Activated naive CD4-positive, alpha-beta T cell treated with anti-CD3 and anti-CD28 coated beads for 36 hours (primary cell): Measurements from ENCODE around the gene NXPH1. TPM values are rescaled to one million over a fixed set of nuclear protein-coding genes. Genes with fewer than 3 reads are reported as not detected.

Experiments
- CTCF ChIA-PET: fragments of 350-600 bp; sonication (Branson Sonifier 250); formaldehyde crosslinking; loops from one replicate; lab custom pipeline; 2021; ENCODE audit warnings: antibody characterized with exemption; lab: Charles Lee
- DNase-seq: peaks from one replicate; pipeline ENCODE4 v3.0.0-alpha.2; 2020
- H3K27ac Mint-ChIP-seq: one replicate; pipeline ENCODE4 v1.8.0; 2021; ENCODE audit warnings: mild to moderate bottlenecking, mixed read lengths
- H3K27me3 Mint-ChIP-seq: one replicate; pipeline ENCODE4 v1.8.0; 2021; ENCODE audit warnings: low read depth, mixed read lengths
- H3K36me3 Mint-ChIP-seq: one replicate; pipeline ENCODE4 v1.8.0; 2021; ENCODE audit warnings: low read depth, mixed read lengths
- H3K4me1 Mint-ChIP-seq: one replicate; pipeline ENCODE4 v1.8.0; 2021; ENCODE audit warnings: low read depth, mixed read lengths
- H3K4me3 Mint-ChIP-seq: one replicate; pipeline ENCODE4 v1.8.0; 2021; ENCODE audit warnings: mild to moderate bottlenecking, moderate library complexity, mixed read lengths
- H3K9me3 Mint-ChIP-seq: one replicate; pipeline ENCODE4 v1.8.0; 2021; ENCODE audit warnings: mixed read lengths
- intact Hi-C: fragments of 100-400 bp; cut with micrococcal nuclease; formaldehyde crosslinking; loops from one replicate; pipeline ENCODE4 v1.15.1; 2023
- total RNA-seq, 2 experiments: library from RNA; stranded (reverse); gene quantifications; one replicate each; pipeline ENCODE4 v1.2.3, GENCODE V29; 2021

NXPH1 gene
- total RNA-seq, 2 experiments from 2014 or later = not detected

- no peak for DNase-seq
- Mint-ChIP-seq H3K27me3 (peaks cover 2% of the 10 kb centered on the region), H3K4me3 (no peak overlapping the region), H3K9me3 (peaks cover 9% of the 10 kb centered on the region), H3K4me1 (no peaks in the 10 kb centered on the region), H3K27ac (no peak overlapping the region), H3K36me3 (no peaks in the 10 kb centered on the region)
- intact Hi-C loops = loop anchor here (10.0 kb wide), 1 partner anchor 64 kb away; no protein-coding TSS in a partner anchor
- CTCF ChIA-PET = no interaction called here
Observed at GRCh38 chr7:8528311-8528710, 94.9 kb downstream of the NXPH1 start.

DNA sequence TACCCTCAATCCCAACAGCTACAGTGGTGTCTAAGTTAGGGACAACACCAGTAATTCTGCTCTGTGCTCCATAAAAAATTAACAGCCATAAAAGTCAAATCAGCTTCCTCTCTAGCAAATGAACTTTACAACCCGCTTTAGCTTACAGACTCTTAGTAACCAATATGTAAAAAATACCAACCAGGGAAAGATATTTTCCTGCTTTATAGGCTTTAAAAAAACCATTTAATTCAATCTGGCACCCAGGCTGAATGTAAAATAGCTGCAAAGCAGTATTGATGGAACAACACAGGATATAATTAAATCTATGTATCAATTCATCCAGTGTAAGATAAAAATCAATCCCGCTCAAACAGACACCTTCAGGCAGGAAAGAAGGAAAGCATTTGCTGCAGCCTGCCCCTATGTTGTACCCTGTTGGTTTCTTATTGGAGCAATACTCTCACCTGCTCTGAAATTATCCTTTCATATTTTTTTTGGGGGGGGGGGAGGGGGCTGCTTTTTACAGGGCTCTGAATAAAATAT lies 98.6 kb downstream of the NXPH1 start:
- Mint-ChIP-seq H3K27me3 (no peaks in the 10 kb centered on the region), H3K36me3 (no peaks in the 10 kb centered on the region), H3K4me1 (no peaks in the 10 kb centered on the region), H3K4me3 (no peak overlapping the region), H3K27ac (no peak overlapping the region), H3K9me3 (no peaks in the 10 kb centered on the region)
- DNase-seq = no peak
- intact Hi-C loops = loop anchor here (10.0 kb wide), 1 partner anchor 127 kb away; no protein-coding TSS in a partner anchor
- CTCF ChIA-PET = no interaction called here

DNA sequence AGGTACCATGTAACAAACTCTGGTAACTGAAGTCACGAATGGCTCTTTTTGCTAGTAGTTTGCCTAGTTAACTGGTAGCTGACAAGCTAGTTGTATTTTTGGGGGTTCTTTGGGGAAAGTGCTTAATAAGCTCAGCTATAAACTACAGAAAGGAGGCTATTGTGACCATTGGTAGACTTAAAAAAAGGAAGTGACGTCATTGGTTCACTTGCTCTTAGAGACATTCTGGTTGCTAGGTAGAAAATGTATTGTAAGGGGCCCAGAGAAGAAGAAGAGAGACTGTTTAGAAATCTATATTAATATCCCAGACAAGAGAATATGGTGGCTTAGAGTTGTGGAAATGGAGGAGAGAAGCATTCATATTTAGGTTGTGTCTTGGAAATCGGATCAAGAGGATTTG lies 103.0 kb downstream of the NXPH1 start:
- no peak for DNase-seq
- Mint-ChIP-seq H3K4me3 (no peak overlapping the region), H3K9me3 (no peaks in the 10 kb centered on the region), H3K27me3 (no peaks in the 10 kb centered on the region), H3K36me3 (no peaks in the 10 kb centered on the region), H3K4me1 (no peaks in the 10 kb centered on the region), H3K27ac (no peak overlapping the region)
- CTCF ChIA-PET = no interaction called here
- intact Hi-C loops = loop anchor here (10.0 kb wide), 1 partner anchor 132 kb away; no protein-coding TSS in a partner anchor

GRCh38 chr7:8549046-8549445 lies 115.6 kb downstream of the NXPH1 start:
- intact Hi-C loops = no loop called here
- Mint-ChIP-seq H3K36me3 (no peaks in the 10 kb centered on the region), H3K4me1 (no peaks in the 10 kb centered on the region)

DNA sequence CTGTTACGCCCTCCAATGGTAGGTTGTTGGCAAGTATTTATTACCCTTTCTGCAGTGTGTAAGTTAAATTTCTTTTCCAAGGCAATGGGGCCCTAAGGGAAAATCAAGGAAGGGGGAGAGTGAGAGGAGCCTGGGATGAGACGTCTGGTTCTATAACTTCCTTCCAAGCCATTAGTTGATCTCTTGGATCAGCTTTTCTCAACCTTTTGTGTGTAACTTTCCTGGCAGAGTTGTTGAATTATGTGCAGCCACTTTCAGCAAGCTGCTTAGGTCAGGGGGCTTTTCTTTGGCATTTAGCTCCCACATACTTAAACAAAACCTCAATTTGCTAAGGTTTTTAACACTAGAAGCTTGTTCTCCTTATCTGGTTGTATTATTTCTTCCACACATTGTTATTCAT lies 127.1 kb downstream of the NXPH1 start:
- CTCF ChIA-PET = no interaction called here
- Mint-ChIP-seq H3K27me3 (no peaks in the 10 kb centered on the region), H3K9me3 (no peaks in the 10 kb centered on the region), H3K36me3 (no peaks in the 10 kb centered on the region), H3K4me1 (no peaks in the 10 kb centered on the region), H3K27ac (no peak overlapping the region), H3K4me3 (no peak overlapping the region)
- intact Hi-C loops = no loop called here
- DNase-seq = no peak

More at GRCh38 chr7:8549046-8549445, 115.6 kb downstream of the NXPH1 start:
- DNase-seq = no peak
- CTCF ChIA-PET = no interaction called here
- Mint-ChIP-seq H3K9me3 (no peaks in the 10 kb centered on the region), H3K27me3 (no peaks in the 10 kb centered on the region), H3K27ac (no peak overlapping the region), H3K4me3 (no peak overlapping the region)

DNA sequence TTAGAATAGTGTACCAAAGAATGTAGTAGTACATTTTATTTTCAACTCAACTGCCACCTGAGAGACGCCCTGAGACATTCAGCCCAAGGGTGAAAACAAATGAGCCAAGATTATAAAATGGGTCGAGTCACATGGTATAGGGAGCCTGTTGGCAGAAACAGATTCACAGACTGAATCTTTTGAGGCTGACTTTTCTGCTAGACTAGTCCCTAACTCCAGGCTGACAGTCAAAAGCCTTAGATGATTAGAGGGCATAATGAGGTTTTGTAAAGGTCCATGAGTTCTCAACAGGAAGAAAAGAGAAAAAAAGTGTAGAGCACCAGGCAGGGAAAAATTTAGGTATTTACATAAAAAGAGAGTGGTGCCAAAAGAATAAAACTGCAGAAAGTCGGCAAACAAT lies 128.0 kb downstream of the NXPH1 start:
- Mint-ChIP-seq H3K4me3 (no peak overlapping the region), H3K27me3 (no peaks in the 10 kb centered on the region), H3K27ac (no peak overlapping the region), H3K36me3 (no peaks in the 10 kb centered on the region), H3K4me1 (no peaks in the 10 kb centered on the region), H3K9me3 (no peaks in the 10 kb centered on the region)
- CTCF ChIA-PET = no interaction called here
- intact Hi-C loops = no loop called here
- no peak for DNase-seq

DNA sequence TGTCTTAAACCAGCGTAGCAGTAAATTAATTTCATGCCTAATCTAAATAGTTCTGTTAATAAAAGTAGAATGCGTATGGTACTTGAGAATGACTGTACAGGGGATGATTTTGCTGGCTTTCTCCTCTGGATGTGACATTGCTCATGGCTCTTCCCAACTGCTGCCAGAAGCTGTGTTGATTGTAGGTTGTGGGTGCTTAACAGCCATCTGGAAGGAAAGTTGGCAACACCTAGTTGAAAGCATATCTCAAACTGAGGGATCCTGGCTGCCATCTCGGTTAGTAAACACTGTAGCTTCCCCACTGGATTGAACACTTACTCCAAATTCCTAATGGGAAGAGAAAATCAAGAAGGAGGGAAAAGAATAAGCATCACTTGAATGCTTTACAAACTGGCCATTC lies 130.9 kb downstream of the NXPH1 start:
- no peak for DNase-seq
- intact Hi-C loops = no loop called here
- no peaks in the 10 kb centered on the region for H3K9me3 Mint-ChIP-seq
- H3K27ac Mint-ChIP-seq = no peak overlapping the region
- H3K4me3 Mint-ChIP-seq = no peak overlapping the region
- H3K4me1 Mint-ChIP-seq = no peaks in the 10 kb centered on the region
- no peaks in the 10 kb centered on the region for H3K27me3 Mint-ChIP-seq
- CTCF ChIA-PET = no interaction called here
- no peaks in the 10 kb centered on the region for H3K36me3 Mint-ChIP-seq

GRCh38 chr7:8566016-8566415 lies 132.6 kb downstream of the NXPH1 start:
- CTCF ChIA-PET = no interaction called here
- Mint-ChIP-seq H3K27ac (no peak overlapping the region), H3K36me3 (no peaks in the 10 kb centered on the region), H3K27me3 (no peaks in the 10 kb centered on the region), H3K9me3 (no peaks in the 10 kb centered on the region), H3K4me1 (no peaks in the 10 kb centered on the region), H3K4me3 (no peak overlapping the region)
- intact Hi-C loops = no loop called here
- DNase-seq = no peak

DNA sequence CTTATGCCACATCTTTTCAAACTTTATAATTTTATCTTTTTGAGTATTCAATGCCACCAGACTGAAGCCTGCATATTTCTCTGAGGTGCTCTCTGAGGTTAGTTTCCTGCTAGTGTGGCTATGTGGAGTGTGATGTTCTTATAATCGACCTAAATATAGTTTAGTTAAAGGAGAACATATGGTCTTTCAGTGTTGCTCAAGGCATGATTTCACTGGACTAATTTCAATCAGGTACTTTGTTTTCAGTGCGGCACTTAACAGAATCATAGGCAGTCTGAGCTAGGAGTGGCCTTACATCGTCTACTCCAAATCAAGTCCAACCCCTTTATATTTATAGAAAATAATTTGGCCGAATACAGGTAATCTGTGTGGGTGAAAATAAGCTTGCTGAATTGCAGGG lies 134.2 kb downstream of the NXPH1 start:
- DNase-seq = no peak
- no peaks in the 10 kb centered on the region for H3K36me3 Mint-ChIP-seq

DNA sequence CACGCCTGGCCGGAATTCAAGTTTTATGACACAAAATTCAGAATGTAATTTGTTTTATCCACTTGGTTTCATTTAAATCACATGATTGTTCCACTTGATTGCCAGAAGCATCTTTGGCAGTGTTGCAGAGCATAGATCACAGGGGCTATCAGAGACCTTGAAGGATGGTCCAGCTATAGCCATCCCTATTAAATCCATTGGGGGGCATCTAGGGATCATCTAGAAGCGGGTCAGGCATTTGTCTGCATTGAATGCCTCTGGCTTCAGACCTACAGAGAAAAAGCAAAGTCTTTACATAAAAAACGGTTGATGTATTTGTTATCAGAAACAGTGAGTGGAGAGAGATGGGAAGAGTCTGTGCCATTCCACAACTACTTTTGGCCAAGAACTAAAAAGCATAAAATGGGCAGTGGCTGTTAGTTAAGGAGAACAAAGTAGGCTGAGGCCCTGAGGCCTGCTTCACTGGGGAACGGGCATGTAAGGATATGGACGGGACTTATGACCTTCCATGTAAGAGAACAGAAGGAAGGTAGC lies 146.3 kb downstream of the NXPH1 start:
- intact Hi-C loops = no loop called here
- H3K4me3 Mint-ChIP-seq = no peak overlapping the region
- H3K9me3 Mint-ChIP-seq = no peaks in the 10 kb centered on the region

More for the DNA sequence above, 134.2 kb downstream of the NXPH1 start:
- H3K4me3 Mint-ChIP-seq = no peak overlapping the region
- H3K27me3 Mint-ChIP-seq = no peaks in the 10 kb centered on the region
- H3K4me1 Mint-ChIP-seq = no peaks in the 10 kb centered on the region
- H3K9me3 Mint-ChIP-seq = no peaks in the 10 kb centered on the region
- H3K27ac Mint-ChIP-seq = no peak overlapping the region
- CTCF ChIA-PET = no interaction called here
- intact Hi-C loops = no loop called here

GRCh38 chr7:8581842-8582241 lies 148.4 kb downstream of the NXPH1 start:
- no peak for DNase-seq
- Mint-ChIP-seq H3K36me3 (no peaks in the 10 kb centered on the region), H3K27ac (no peak overlapping the region), H3K27me3 (no peaks in the 10 kb centered on the region), H3K4me1 (no peaks in the 10 kb centered on the region), H3K9me3 (no peaks in the 10 kb centered on the region), H3K4me3 (no peak overlapping the region)
- intact Hi-C loops = no loop called here
- CTCF ChIA-PET = no interaction called here

More for the DNA sequence above, 146.3 kb downstream of the NXPH1 start:
- no peaks in the 10 kb centered on the region for H3K36me3 Mint-ChIP-seq
- DNase-seq = no peak
- no peaks in the 10 kb centered on the region for H3K27me3 Mint-ChIP-seq
- H3K27ac Mint-ChIP-seq = no peak overlapping the region
- CTCF ChIA-PET = no interaction called here
- no peaks in the 10 kb centered on the region for H3K4me1 Mint-ChIP-seq

- CTCF ChIA-PET = no interaction called here
- Mint-ChIP-seq H3K27ac (no peak overlapping the region), H3K4me3 (no peak overlapping the region), H3K27me3 (no peaks in the 10 kb centered on the region), H3K9me3 (no peaks in the 10 kb centered on the region), H3K36me3 (no peaks in the 10 kb centered on the region), H3K4me1 (no peaks in the 10 kb centered on the region)
- DNase-seq = no peak
- intact Hi-C loops = no loop called here
Observed at GRCh38 chr7:8582728-8583127, 149.3 kb downstream of the NXPH1 start.

GRCh38 chr7:8585591-8585990 lies 152.2 kb downstream of the NXPH1 start:
- Mint-ChIP-seq H3K9me3 (no peaks in the 10 kb centered on the region), H3K36me3 (no peaks in the 10 kb centered on the region), H3K27me3 (no peaks in the 10 kb centered on the region), H3K27ac (no peak overlapping the region), H3K4me3 (no peak overlapping the region), H3K4me1 (no peaks in the 10 kb centered on the region)
- CTCF ChIA-PET = no interaction called here
- intact Hi-C loops = no loop called here
- DNase-seq = no peak
